H1 (cell line): ENCODE data around the gene ARPC4. TPM values are rescaled to one million over a fixed set of nuclear protein-coding genes. Genes with fewer than 3 reads are reported as not detected.

Source experiments
- CTCF ChIA-PET: fragments of 300-600 bp; sonication (Branson Sonifier 250); formaldehyde crosslinking; loops from one replicate; lab custom pipeline; 2021; ENCODE audit not compliant: partially characterized antibody; lab: Charles Lee
- POLR2A ChIA-PET: fragments of 300-600 bp; sonication (Branson Sonifier 250); formaldehyde crosslinking; loops from one replicate; lab custom pipeline; 2021; ENCODE audit warnings: inconsistent platforms; ENCODE audit not compliant: partially characterized antibody; lab: Charles Lee
- DNase-seq, 2 experiments: peaks; one replicate each; pipeline versions ENCODE4 v3.0.0 to v3.0.0-alpha.2; 2010 to 2022; ENCODE audit warnings: low spot score in 2 of 2, low read depth in 1 of 2, mixed read lengths in 1 of 2
- FAIRE-seq: peaks from 2 replicates; lab custom pipeline; 2011; peaks lifted over from hg19 to GRCh38; lab: Jason Lieb, UNC
- H2AFZ ChIP-seq: 2 replicates; pipeline ENCODE4 v1.8.1; 2012; ENCODE audit warnings: low read length, inconsistent platforms
- H2AK5ac ChIP-seq: 2 replicates; pipeline ENCODE4 v1.6.1; 2013; ENCODE audit warnings: low read depth, low read length
- H2BK120ac ChIP-seq: replicated peaks from 2 replicates; pipeline ENCODE3; 2013; ENCODE audit warnings: low read depth, low read length, inconsistent platforms
- H2BK12ac ChIP-seq: 2 replicates; pipeline ENCODE4 v1.6.1; 2013; ENCODE audit warnings: low read depth, low read length
- H2BK15ac ChIP-seq: 2 replicates; pipeline ENCODE4 v1.6.1; 2013; ENCODE audit warnings: low read length
- H2BK20ac ChIP-seq: 2 replicates; pipeline ENCODE4 v1.6.1; 2013; ENCODE audit warnings: low read length
- H2BK5ac ChIP-seq: 2 replicates; pipeline ENCODE4 v1.6.1; 2013; ENCODE audit warnings: low read depth, low read length
- H3K14ac ChIP-seq: 2 replicates; pipeline ENCODE4 v1.6.1; 2013; ENCODE audit warnings: inconsistent platforms; ENCODE audit not compliant: insufficient read length
- H3K18ac ChIP-seq: 2 replicates; pipeline ENCODE4 v1.6.1; 2013; ENCODE audit warnings: low read length; ENCODE audit errors: extremely low read depth
- H3K23ac ChIP-seq: 2 replicates; pipeline ENCODE4 v1.6.1; 2013; ENCODE audit warnings: inconsistent platforms; ENCODE audit not compliant: insufficient read length
- H3K23me2 ChIP-seq: 2 replicates; pipeline ENCODE4 v1.6.1; 2013; ENCODE audit warnings: low read depth, low read length
- H3K27ac ChIP-seq: 2 replicates; pipeline ENCODE4 v1.6.1; 2011; ENCODE audit warnings: low read depth, low read length, inconsistent platforms
- H3K27me3 ChIP-seq, 4 experiments: replicated peaks in 1 of 4; 1 replicate in 1 of 4; 2 replicates in 3 of 4; pipeline versions ENCODE4 v1.6.1 to v1.8.1; 2011 to 2013; ENCODE audit warnings: low read length in 3 of 4, mild to moderate bottlenecking in 3 of 4, inconsistent platforms in 2 of 4, mixed read lengths in 2 of 4, moderate library complexity in 1 of 4; ENCODE audit not compliant: control insufficient read depth in 3 of 4, insufficient read depth in 3 of 4; ENCODE audit errors: extremely low read depth in 1 of 4
- H3K36me3 ChIP-seq, 4 experiments: 2 replicates each; pipeline versions ENCODE4 v1.6.1 to v1.8.1; 2011 to 2013; ENCODE audit warnings: mild to moderate bottlenecking in 4 of 4, low read length in 3 of 4, moderate library complexity in 2 of 4, control low read depth in 1 of 4, inconsistent platforms in 1 of 4; ENCODE audit not compliant: insufficient read depth in 4 of 4, control insufficient read depth in 2 of 4
- H3K4ac ChIP-seq: replicated peaks from 2 replicates; pipeline ENCODE3; 2013; ENCODE audit warnings: low read length, low read depth, mixed read lengths, inconsistent platforms; ENCODE audit not compliant: insufficient read length
- H3K4me1 ChIP-seq, 4 experiments: replicated peaks in 1 of 4; 1 replicate in 1 of 4; 2 replicates in 3 of 4; pipeline versions ENCODE4 v1.6.1 to v1.8.1; 2011 to 2013; ENCODE audit warnings: low read length in 3 of 4, inconsistent platforms in 2 of 4, mixed read lengths in 1 of 4; ENCODE audit not compliant: insufficient read depth in 4 of 4, control insufficient read depth in 3 of 4
- H3K4me2 ChIP-seq, 2 experiments: 2 replicates each; pipeline versions ENCODE4 v1.6.1 to v1.8.1; 2011 to 2013; ENCODE audit warnings: low read depth in 2 of 2, low read length in 2 of 2, control low read depth in 1 of 2, inconsistent platforms in 1 of 2, mild to moderate bottlenecking in 1 of 2; ENCODE audit not compliant: insufficient read depth in 1 of 2
- H3K4me3 ChIP-seq, 4 experiments: fragments of 200-600, 300-600 bp in 1 of 4; sonication (generic), shearing (Covaris generic), sonication (Bioruptor Twin) in 1 of 4; 2 replicates each; pipeline versions ENCODE4 v1.5.1 to v1.8.1; 2011 to 2016; ENCODE audit warnings: low read length in 4 of 4, low read depth in 3 of 4, control low read depth in 2 of 4, inconsistent platforms in 2 of 4, mild to moderate bottlenecking in 2 of 4, mixed read lengths in 1 of 4, moderate library complexity in 1 of 4; ENCODE audit not compliant: insufficient read depth in 2 of 4; ENCODE audit errors: extremely low read depth in 1 of 4
- H3K56ac ChIP-seq: replicated peaks from 2 replicates; pipeline ENCODE3; 2013; ENCODE audit warnings: low read depth, mild to moderate bottlenecking, mixed read lengths, low read length, inconsistent platforms; ENCODE audit not compliant: insufficient read length
- H3K79me1 ChIP-seq: 2 replicates; pipeline ENCODE4 v1.6.1; 2013; ENCODE audit warnings: low read depth, low read length, control low read depth
- H3K79me2 ChIP-seq, 2 experiments: 2 replicates each; pipeline versions ENCODE4 v1.6.1 to v1.8.1; 2012 to 2013; ENCODE audit warnings: low read length in 2 of 2, mild to moderate bottlenecking in 2 of 2, inconsistent platforms in 1 of 2; ENCODE audit not compliant: insufficient read depth in 2 of 2, control insufficient read depth in 1 of 2
- H3K9ac ChIP-seq, 4 experiments: replicated peaks in 1 of 4; 1 replicate in 1 of 4; 2 replicates in 3 of 4; pipeline versions ENCODE4 v1.6.1 to v1.8.1; 2011 to 2013; ENCODE audit warnings: low read depth in 3 of 4, low read length in 3 of 4, control low read depth in 2 of 4, mild to moderate bottlenecking in 2 of 4, moderate library complexity in 2 of 4, inconsistent platforms in 1 of 4; ENCODE audit errors: extremely low read depth in 1 of 4
- H3K9me3 ChIP-seq, 2 experiments: 2 replicates each; pipeline versions ENCODE4 v1.6.1 to v1.8.1; 2012 to 2013; ENCODE audit warnings: mild to moderate bottlenecking in 2 of 2, moderate library complexity in 2 of 2, control low read depth in 1 of 2, inconsistent platforms in 1 of 2, low read depth in 1 of 2, low read length in 1 of 2, mixed read lengths in 1 of 2; ENCODE audit not compliant: insufficient read depth in 2 of 2
- H4K20me1 ChIP-seq, 2 experiments: replicated peaks in 1 of 2; 2 replicates each; pipeline versions ENCODE3 to v1.8.1; 2011 to 2013; ENCODE audit warnings: inconsistent platforms in 2 of 2, low read length in 2 of 2, mild to moderate bottlenecking in 1 of 2; ENCODE audit not compliant: insufficient read depth in 2 of 2, control insufficient read depth in 1 of 2
- H4K5ac ChIP-seq: 2 replicates; pipeline ENCODE4 v1.6.1; 2013; ENCODE audit warnings: low read length, low read depth, mixed read lengths, inconsistent platforms; ENCODE audit not compliant: insufficient read length
- H4K8ac ChIP-seq: 2 replicates; pipeline ENCODE4 v1.8.0; 2013; ENCODE audit warnings: mild to moderate bottlenecking, moderate library complexity, low read length, inconsistent platforms; ENCODE audit not compliant: insufficient read depth; ENCODE audit errors: extremely low read depth
- H4K91ac ChIP-seq: replicated peaks from 2 replicates; pipeline ENCODE3; 2013; ENCODE audit warnings: low read length, mixed read lengths, inconsistent platforms; ENCODE audit not compliant: insufficient read length
- ASH2L ChIP-seq: fragments of 200-600, 300-600 bp; sonication (generic); IDR thresholded peaks from one replicate; pipeline ENCODE4 v1.7.1; 2017; ENCODE audit warnings: low read length
- BACH1 ChIP-seq: IDR thresholded peaks from 2 replicates; pipeline ENCODE4 v1.6.1; 2012; ENCODE audit warnings: low read length, improper control_type of control experiment
- FOSL1 ChIP-seq: IDR thresholded peaks from 2 replicates; pipeline ENCODE4 v1.6.1; 2011; ENCODE audit warnings: mild to moderate bottlenecking, low read depth, low read length, moderate library complexity; ENCODE audit not compliant: insufficient read depth
- GTF2F1 ChIP-seq: IDR thresholded peaks from 2 replicates; pipeline ENCODE4 v1.6.1; 2012; ENCODE audit warnings: low read depth, low read length, improper control_type of control experiment, borderline replicate concordance
- JUN ChIP-seq: IDR thresholded peaks from 2 replicates; pipeline ENCODE4 v1.6.1; 2011; ENCODE audit warnings: low read depth, mild to moderate bottlenecking, improper control_type of control experiment, low read length
- RFX5 ChIP-seq: IDR thresholded peaks from 2 replicates; pipeline ENCODE4 v1.6.1; 2011; ENCODE audit warnings: low read depth, low read length, improper control_type of control experiment, borderline replicate concordance
- SIRT6 ChIP-seq: IDR thresholded peaks from one replicate; pipeline ENCODE4 v1.7.1; 2012; ENCODE audit warnings: low read length, inconsistent platforms
- SP2 ChIP-seq: IDR thresholded peaks from 2 replicates; pipeline ENCODE4 v1.6.1; 2012; ENCODE audit warnings: mild to moderate bottlenecking, low read length, inconsistent platforms
- SP4 ChIP-seq: IDR thresholded peaks from 2 replicates; pipeline ENCODE4 v1.6.1; 2012; ENCODE audit warnings: low read length, inconsistent platforms
- SRF ChIP-seq: IDR thresholded peaks from 2 replicates; pipeline ENCODE4 v1.6.1; 2011; ENCODE audit warnings: mild to moderate bottlenecking, low read depth, low read length, moderate library complexity
- TAF1 ChIP-seq: IDR thresholded peaks from 2 replicates; pipeline ENCODE4 v1.6.1; 2011; ENCODE audit warnings: mild to moderate bottlenecking, low read depth, low read length
- YY1 ChIP-seq: IDR thresholded peaks from 2 replicates; pipeline ENCODE4 v1.6.1; 2011; ENCODE audit warnings: low read depth, mild to moderate bottlenecking, low read length
- WGBS, 2 experiments: shearing (Covaris generic) in 1 of 2; methylation state at CpG; one replicate each; pipeline versions ENCODE4 v1.1.6 to v1.1.7; 2013 to 2015; ENCODE audit warnings: low lambda C conversion rate in 2 of 2, mixed read lengths in 2 of 2, inconsistent platforms in 1 of 2, low coverage in 1 of 2, missing lambda C conversion rate in 1 of 2; ENCODE audit not compliant: insufficient replicate concordance in 2 of 2, insufficient coverage in 1 of 2, insufficient read length in 1 of 2; ENCODE audit errors: extremely low coverage in 1 of 2, missing lambda C conversion rate in 1 of 2; 5-methylcytosine and 5-hydroxymethylcytosine counted together
- polyA plus RNA-seq, 7 experiments: library from polyadenylated mRNA; depleted of rRNA in 3 of 7; stranded (reverse) in 5 of 7; unstranded in 2 of 7; fragments of >200 nt in 5 of 7; fragments of 200-250 nt in 2 of 7; gene quantifications; 1 replicate in 5 of 7; 2 replicates in 1 of 7; 4 replicates in 1 of 7; pipeline versions ENCODE4 v1.2.1 to v1.2.3, GENCODE V29; 2011 to 2013; ENCODE audit warnings: missing spikeins in 2 of 7, mixed read lengths in 2 of 7
- total RNA-seq: library from RNA; stranded (reverse); fragmentation: NEBNext Ultra II Directional; extraction: Animal tissue kit (Norgen Biotek cat#: 25700); gene quantifications from 2 replicates; pipeline ENCODE4 v1.2.1, GENCODE V29; 2021
- TF ChIP-seq, protein P1 (sequence below), 3 experiments: IDR thresholded peaks; 1 replicate in 2 of 3; 2 replicates in 1 of 3; pipeline versions ENCODE4 v1.5.1 to v1.6.1; 2011; ENCODE audit warnings: low read length in 3 of 3, mild to moderate bottlenecking in 3 of 3, inconsistent platforms in 2 of 3, low read depth in 1 of 3, moderate library complexity in 1 of 3; ENCODE audit not compliant: insufficient read depth in 1 of 3; ENCODE audit errors: control extremely low read depth in 1 of 3

ARPC4 gene
- total and polyA plus RNA-seq, 2 of the 8 experiments (the other 6 are each of a cell fraction or from before 2014, with no cell fraction given): 138 to 154 TPM

DNA sequence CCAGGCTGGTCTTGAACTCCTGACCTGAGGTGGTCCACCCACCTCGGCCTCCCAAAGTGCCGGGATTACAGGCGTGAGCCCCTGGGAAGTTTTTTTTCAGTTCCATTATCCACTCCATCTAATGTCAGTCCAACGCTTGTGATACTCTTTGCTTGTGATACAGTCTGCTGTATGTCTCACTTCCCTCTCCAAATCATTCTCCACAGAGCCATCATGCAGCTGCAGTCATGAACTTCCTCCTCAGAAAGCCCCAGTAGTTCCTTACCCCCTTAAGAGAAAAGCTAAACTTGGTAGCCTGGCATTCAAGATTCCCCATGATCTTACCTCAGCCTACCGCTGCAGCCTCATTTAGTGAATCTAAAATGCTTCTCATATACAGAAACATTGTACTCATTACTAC lies 2.3 kb downstream of the ARPC4 start:
- ChIA-PET POLR2A (interaction anchor here (5.5 kb wide), 1 partner anchor 12 kb away, joined by 71 read pairs; the partner anchor contains the start of gene TTLL3), CTCF (interaction anchor here (1.1 to 2.3 kb wide), 4 partner anchors 9 to 68 kb away, joined by 4 to 8 read pairs (median 6); partner anchors contain the start of gene TTLL3)
- Histone ChIP-seq H3K23me2 (peaks cover 8% of the 10 kb centered on the region), H4K91ac (no peak overlapping the region), H3K9ac (no peak overlapping the region), H3K18ac (no peak overlapping the region), H3K4me1 (peaks cover 0 to 8% (median 0%) of the 10 kb centered on the region in 4 experiments; a peak in 2 of 7 replicates), H2BK15ac (no peak overlapping the region), H3K23ac (no peak overlapping the region), H3K79me2 (peaks cover 0 to 40% of the 10 kb centered on the region in 2 experiments; a peak in 2 of 4 replicates), H3K27ac (no peak overlapping the region), H3K4me3 (no peak overlapping the region), H3K4ac (no peak overlapping the region), H3K9me3 (no peaks in the 10 kb centered on the region), H2BK5ac (no peak overlapping the region), H3K36me3 (peaks cover 8 to 39% (median 28%) of the 10 kb centered on the region in 4 experiments; a peak in 7 of 8 replicates), H3K27me3 (no peaks in the 10 kb centered on the region), H3K4me2 (no peak overlapping the region), H2BK120ac (no peak overlapping the region), H3K56ac (no peak overlapping the region), H2BK12ac (no peak overlapping the region), H3K79me1 (peaks cover 9% of the 10 kb centered on the region), H4K8ac (no peak overlapping the region), H3K14ac (no peak overlapping the region), H2AK5ac (no peak overlapping the region), H2AFZ (no peak overlapping the region), H4K5ac (no peak overlapping the region), H4K20me1 (no peaks in the 10 kb centered on the region), H2BK20ac (no peak overlapping the region)
- DNase-seq (no peak), FAIRE-seq (no peak)
- 96% methylated on average over 5 of the region's 5 CpGs; no CpG with 5 or more reads in 1 of the 2 experiments for WGBS, 2 experiments
- TF ChIP-seq RFX5: no peak
- no peak for TF ChIP-seq TAF1
- TF ChIP-seq GTF2F1: no peak
- no peak for TF ChIP-seq SIRT6
- no peak for TF ChIP-seq ASH2L
- TF ChIP-seq YY1: no peak
- no peak for TF ChIP-seq BACH1
- TF ChIP-seq, protein P1, sequence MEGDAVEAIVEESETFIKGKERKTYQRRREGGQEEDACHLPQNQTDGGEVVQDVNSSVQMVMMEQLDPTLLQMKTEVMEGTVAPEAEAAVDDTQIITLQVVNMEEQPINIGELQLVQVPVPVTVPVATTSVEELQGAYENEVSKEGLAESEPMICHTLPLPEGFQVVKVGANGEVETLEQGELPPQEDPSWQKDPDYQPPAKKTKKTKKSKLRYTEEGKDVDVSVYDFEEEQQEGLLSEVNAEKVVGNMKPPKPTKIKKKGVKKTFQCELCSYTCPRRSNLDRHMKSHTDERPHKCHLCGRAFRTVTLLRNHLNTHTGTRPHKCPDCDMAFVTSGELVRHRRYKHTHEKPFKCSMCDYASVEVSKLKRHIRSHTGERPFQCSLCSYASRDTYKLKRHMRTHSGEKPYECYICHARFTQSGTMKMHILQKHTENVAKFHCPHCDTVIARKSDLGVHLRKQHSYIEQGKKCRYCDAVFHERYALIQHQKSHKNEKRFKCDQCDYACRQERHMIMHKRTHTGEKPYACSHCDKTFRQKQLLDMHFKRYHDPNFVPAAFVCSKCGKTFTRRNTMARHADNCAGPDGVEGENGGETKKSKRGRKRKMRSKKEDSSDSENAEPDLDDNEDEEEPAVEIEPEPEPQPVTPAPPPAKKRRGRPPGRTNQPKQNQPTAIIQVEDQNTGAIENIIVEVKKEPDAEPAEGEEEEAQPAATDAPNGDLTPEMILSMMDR (IDR thresholded peaks at IDR 0.05; ENCODE audit: control extremely low read depth in 1 of 3, insufficient read depth in 1 of 3, low read depth in 1 of 3, low read length in 3 of 3): no peak
- TF ChIP-seq JUN: no peak
- no peak for TF ChIP-seq FOSL1
- TF ChIP-seq SP4: no peak
- no peak for TF ChIP-seq SP2
- no peak for TF ChIP-seq SRF
